Gastrocnemius medialis (tissue), 4 donors: Measurements from ENCODE around the gene PCLAF.

Experiments
- CTCF ChIP-seq, 5 experiments: fragments of 450-650 bp in 3 of 5; fragments of 200-600 bp in 2 of 5; sonication (generic) in 2 of 5; IDR thresholded peaks in 4 of 5; conservative IDR thresholded peaks in 1 of 5; 1 replicate in 4 of 5; 2 replicates in 1 of 5; pipeline ENCODE4 v1.5.1; 2016 to 2019; ENCODE audit warnings: antibody characterized with exemption in 5 of 5, mild to moderate bottlenecking in 3 of 5, moderate library complexity in 3 of 5
- POLR2A ChIP-seq, 2 donors: fragments of 450-650 bp; IDR thresholded peaks; one replicate each; pipeline ENCODE4 v1.6.1; 2017; ENCODE audit warnings: antibody characterized with exemption in 2 of 2, mild to moderate bottlenecking in 2 of 2, moderate library complexity in 2 of 2

GRCh38 chr15:64430000-64430735 is 48.9 kb upstream of the PCLAF start:
- TF ChIP-seq CTCF (IDR thresholded peaks at IDR 0.05 in 4 of 5, conservative IDR thresholded peaks at IDR 0.05 in 1 of 5) (no peak), POLR2A (IDR thresholded peaks at IDR 0.05) (no peak)
